ENCODE results near the gene SYNJ2. TPM values are rescaled to one million over a fixed set of nuclear protein-coding genes. Genes with fewer than 3 reads are reported as not detected.

The SYNJ2 gene
- total and polyA plus RNA-seq, 11 donors, result 7.5 to 27.0 (median 18.2) TPM

- Histone ChIP-seq H3K4me3 (no peak overlapping the region), H3K27ac (no peak overlapping the region), H3K27me3 (no peaks in the 10 kb centered on the region), H3K9me3 (peaks cover 0 to 21% (median 0%) of the 10 kb centered on the region in 12 donors), H3K36me3 (no peaks in the 10 kb centered on the region), H3K4me1 (peaks cover 0 to 19% (median 4%) of the 10 kb centered on the region in 12 donors)
- WGBS, 4 donors, result 92 to 94% (median 94%) methylated on average over 9 of the region's 9 CpGs
- no peak for TF ChIP-seq POLR2A (IDR thresholded peaks at IDR 0.05)
- TF ChIP-seq CTCF (IDR thresholded peaks at IDR 0.05), result no peak
- no peak for DNase-seq
- intact Hi-C loops (cut with DNase I), result no loop called here
- ATAC-seq, result no peak
Measured at GRCh38 chr6:157951828-157952227, 29.8 kb upstream of the SYNJ2 start.

DNA sequence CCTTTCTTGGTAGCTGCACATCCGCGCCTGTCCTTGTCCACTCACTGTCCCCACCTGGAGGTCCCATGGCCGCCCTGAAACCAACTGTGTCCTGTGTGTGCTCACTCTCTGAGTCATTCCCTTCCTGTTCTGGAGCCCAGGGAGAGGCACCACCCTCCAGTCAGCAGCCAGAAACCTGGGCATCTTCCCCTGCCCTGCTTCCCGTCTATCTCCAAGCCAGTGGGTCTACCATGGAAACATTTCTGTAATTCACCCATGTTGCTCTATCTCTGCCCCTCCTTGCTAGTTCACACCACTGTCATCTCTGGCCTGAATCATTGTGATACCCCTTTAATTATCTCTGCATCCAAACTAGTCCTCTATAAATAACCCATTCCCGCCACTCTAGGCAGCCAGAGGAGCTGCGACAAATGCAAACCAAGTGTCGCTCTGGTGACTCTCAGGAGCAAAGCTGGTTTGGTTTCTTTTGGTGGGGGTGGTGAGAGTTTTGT, 28.8 kb upstream of the SYNJ2 start:
- no peak overlapping the region for H3K27ac ChIP-seq
- WGBS, 4 donors, result 58 to 68% (median 62%) methylated on average over 7 of the region's 7 CpGs
- peaks cover 0 to 27% (median 5%) of the 10 kb centered on the region in 12 donors for H3K9me3 ChIP-seq
- H3K36me3 ChIP-seq, result no peaks in the 10 kb centered on the region
- no peak overlapping the region for H3K4me3 ChIP-seq
- intact Hi-C loops (cut with DNase I), result no loop called here
- TF ChIP-seq POLR2A (IDR thresholded peaks at IDR 0.05) (no peak), CTCF (IDR thresholded peaks at IDR 0.05) (no peak)
- ATAC-seq (peak in 3 of 4 donors; percentile 23 to 33 (median 24)), DNase-seq (no peak)
- peaks cover 0 to 19% (median 3%) of the 10 kb centered on the region in 12 donors for H3K4me1 ChIP-seq
- no peaks in the 10 kb centered on the region for H3K27me3 ChIP-seq

GRCh38 chr6:157953580-157954091, 28.0 kb upstream of the SYNJ2 start:
- TF ChIP-seq POLR2A (IDR thresholded peaks at IDR 0.05), result no peak
- no peak for TF ChIP-seq CTCF (IDR thresholded peaks at IDR 0.05)
- intact Hi-C loops (cut with DNase I), result no loop called here
- ATAC-seq (peak in 3 of 4 donors; percentile 31 to 49 (median 45)), DNase-seq (no peak)
- Histone ChIP-seq H3K4me3 (peak overlapping the region in 8 of 12 donors; percentile 26 to 47 (median 36)), H3K27me3 (no peaks in the 10 kb centered on the region), H3K4me1 (peaks cover 0 to 19% (median 3%) of the 10 kb centered on the region in 12 donors), H3K36me3 (no peaks in the 10 kb centered on the region), H3K9me3 (peaks cover 0 to 34% (median 10%) of the 10 kb centered on the region in 12 donors), H3K27ac (peak overlapping the region in 1 of 12 donors; percentile 49)
- WGBS, 4 donors, result 71 to 77% (median 73%) methylated on average over 7 of the region's 7 CpGs

GRCh38 chr6:157954150-157955117, 27.2 kb upstream of the SYNJ2 start:
- intact Hi-C loops (cut with DNase I), result no loop called here
- DNase-seq (no peak), ATAC-seq (peak; percentile 30 to 66 (median 51))
- Histone ChIP-seq H3K9me3 (peaks cover 0 to 37% (median 18%) of the 10 kb centered on the region in 12 donors), H3K36me3 (no peaks in the 10 kb centered on the region), H3K4me3 (peak overlapping the region in 9 of 12 donors; percentile 26 to 47 (median 35)), H3K27ac (peak overlapping the region in 1 of 12 donors; percentile 49), H3K27me3 (no peaks in the 10 kb centered on the region), H3K4me1 (peaks cover 0 to 19% (median 3%) of the 10 kb centered on the region in 12 donors)
- TF ChIP-seq POLR2A (IDR thresholded peaks at IDR 0.05), result no peak
- TF ChIP-seq CTCF (IDR thresholded peaks at IDR 0.05), result no peak
- 47 to 56% (median 52%) methylated on average over 26 to 34 of the region's 34 CpGs for WGBS, 4 donors

Data from heart left ventricle (tissue), 16 donors.